HG03439 (cell line): Measurements from ENCODE around the gene CHAF1A.
A peak's percentile ranks its signal among the peaks of the same experiment; 100 is the strongest.

Experiments
- ATAC-seq: cut with Tn5 transposase; IDR thresholded peaks from one replicate; pipeline ENCODE4 v1.9.1; 2021; ENCODE audit warnings: mild to moderate bottlenecking, moderate library complexity; ENCODE audit not compliant: unreplicated experiment

CHAF1A gene

DNA sequence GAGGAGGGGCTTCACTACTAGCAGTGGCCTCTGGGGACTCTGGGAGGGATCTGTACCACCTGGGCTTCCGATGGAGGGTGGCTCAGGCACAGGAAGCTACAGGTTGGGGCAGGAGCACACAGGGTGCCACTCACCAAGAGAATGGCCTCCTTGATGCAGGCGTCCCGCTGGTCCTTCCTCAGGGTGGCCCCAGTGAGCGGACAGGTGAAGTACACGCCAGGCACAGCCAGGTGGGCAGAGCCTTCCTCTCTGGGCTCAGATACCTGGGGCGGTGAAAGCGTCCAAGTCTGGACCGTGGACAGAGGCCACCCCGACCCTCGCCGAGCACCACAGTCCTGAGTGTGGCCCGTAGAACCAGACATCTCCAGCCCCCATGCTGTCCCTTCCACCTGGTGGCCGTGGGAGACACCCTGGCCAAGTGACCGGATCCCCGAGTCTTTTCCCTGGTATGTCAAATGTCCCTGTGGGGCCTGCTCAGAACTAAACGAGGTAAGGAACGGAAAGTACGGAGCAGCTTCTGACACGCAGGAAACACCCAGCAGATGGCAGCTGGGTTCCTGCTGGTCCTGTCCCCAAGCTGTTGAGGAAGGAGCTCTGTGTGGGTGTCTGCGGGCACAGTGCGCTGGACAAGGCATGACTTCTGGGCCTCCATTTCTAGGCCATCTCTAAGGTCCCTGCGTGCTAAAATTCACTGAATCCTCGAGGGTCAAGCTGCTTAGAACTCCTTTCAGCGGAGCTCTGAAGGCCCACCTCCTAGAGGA is 50.0 kb downstream of the CHAF1A start:
- no peak for ATAC-seq

DNA sequence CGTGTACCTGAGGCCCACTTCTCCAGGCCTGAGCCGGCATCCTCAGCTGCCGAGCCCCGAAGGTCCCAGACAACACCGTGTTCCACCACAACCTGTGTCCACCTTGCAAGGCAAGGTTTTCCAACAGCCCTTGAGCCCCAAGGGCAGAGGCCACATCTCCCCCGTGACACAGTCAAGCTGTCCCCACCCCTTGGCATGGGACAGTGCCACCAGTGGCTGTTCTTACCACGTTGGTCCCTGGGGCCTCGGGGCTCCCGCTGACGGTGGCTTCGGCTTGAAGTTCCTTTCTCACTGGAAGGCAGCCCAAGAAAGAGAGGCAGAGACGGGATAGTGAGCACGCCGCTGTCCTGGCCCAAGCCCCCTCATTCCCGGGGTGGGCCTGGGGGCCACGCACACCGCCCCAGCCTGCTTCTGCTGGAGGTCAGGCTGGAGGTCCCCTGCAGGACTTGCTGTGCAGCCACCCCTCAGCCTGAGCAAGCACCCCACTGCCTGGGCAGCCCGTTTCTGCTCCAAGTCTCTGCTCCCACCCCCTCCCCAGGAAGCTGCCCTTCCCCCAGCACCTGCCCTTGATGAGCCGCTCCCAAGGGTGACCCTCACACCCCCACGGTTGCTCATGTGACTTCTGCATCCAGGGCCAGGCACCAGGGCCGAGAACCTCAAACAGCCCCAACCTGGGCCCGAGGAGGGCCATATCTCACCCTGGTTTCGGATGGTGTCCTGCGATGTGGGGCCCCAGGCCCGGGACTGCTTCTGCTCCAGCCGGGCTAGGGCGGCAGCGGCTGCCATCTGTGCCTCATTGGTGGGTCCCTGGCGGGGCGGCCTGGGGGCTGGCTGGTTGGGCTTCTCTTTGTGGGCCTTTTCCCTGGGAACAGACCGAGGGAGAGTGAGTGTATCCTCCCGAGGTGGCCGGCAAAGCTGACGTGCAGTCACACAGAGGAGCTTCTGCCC is 51.1 kb downstream of the CHAF1A start:
- ATAC-seq, result no peak

- no peak for ATAC-seq
Measured at GRCh38 chr19:4454747-4455718, 52.6 kb downstream of the CHAF1A start.

GRCh38 chr19:4455719-4456475 is 53.5 kb downstream of the CHAF1A start:
- no peak for ATAC-seq

GRCh38 chr19:4456476-4456842 is 54.0 kb downstream of the CHAF1A start:
- ATAC-seq, result no peak

- peak; percentile 16 for ATAC-seq
Measured at GRCh38 chr19:4456843-4457653, 54.6 kb downstream of the CHAF1A start.

- ATAC-seq, result peak; percentile 91
Measured at GRCh38 chr19:4457654-4458395, 55.4 kb downstream of the CHAF1A start, which contains the start of gene UBXN6. UBXN6 (minus strand) TSS chr19:4457794; CDS start chr19:4457697, 97 bp downstream.

- ATAC-seq, result no peak
Measured at GRCh38 chr19:4464815-4465581, 62.6 kb downstream of the CHAF1A start.

DNA sequence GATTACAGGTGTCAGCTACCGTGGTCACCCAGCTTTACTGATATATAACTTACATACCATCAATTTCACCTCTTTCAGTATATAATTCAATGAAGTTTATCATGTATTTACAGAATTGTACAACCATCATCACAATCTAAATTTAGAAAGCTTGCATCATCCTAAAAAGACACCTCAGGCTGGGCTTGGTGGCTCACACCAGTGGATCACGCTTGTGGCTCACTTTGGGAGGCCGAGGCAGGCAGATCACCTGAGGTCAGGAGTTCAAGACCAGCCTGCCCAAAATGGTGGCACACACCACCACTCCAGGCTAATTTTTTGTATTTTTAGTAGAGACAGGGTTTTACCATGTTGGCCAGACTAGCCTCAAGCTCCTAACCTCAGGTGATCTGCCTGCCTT is 65.4 kb downstream of the CHAF1A start:
- ATAC-seq, result no peak

DNA sequence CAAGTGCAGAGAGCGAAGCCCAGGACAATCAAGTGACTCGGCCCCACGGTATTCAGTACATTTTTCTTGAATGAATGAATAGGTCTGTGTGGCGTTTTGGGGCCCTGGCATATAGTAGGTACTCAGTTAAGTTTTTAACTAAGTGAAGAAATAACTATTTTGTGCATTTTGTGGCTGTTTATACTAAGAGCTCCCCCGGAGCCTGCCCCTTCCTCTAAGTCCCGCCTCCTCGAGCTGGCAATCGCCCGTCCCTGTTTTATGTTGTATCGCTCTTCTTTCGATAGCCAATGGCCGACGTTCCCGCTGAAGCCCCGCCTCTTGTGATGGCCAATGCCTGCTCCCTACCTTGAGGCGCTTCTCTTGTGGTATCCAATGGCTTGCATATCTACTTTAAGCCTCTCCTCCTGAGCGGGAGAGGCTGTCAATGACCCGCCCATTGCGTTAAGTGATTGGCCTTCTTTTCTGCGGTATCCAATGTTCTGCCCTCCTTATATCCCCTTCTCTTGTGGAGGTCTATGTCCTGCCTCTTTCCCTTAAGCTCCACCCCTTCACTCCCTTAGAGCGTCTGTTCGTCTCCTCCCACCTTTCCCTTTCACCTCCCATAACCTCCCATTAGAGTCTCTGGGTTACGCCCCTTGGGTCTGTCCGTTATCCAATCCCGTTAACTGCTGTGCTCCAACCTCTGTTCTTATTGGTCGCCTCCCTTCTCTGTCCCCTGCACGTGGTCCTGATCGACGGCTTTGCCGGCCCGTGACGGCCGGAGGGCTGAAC is 69.1 kb downstream of the CHAF1A start:
- ATAC-seq, result peak; percentile 90

GRCh38 chr19:4472174-4472974 is 69.9 kb downstream of the CHAF1A start, which contains the start of gene HDGFL2:
HDGFL2 (plus strand) TSS chr19:4472297; CDS start chr19:4472351, 54 bp downstream.
- ATAC-seq, result peak; percentile 6

- ATAC-seq, result no peak
Measured at GRCh38 chr19:4473011-4473762, 70.7 kb downstream of the CHAF1A start.

DNA sequence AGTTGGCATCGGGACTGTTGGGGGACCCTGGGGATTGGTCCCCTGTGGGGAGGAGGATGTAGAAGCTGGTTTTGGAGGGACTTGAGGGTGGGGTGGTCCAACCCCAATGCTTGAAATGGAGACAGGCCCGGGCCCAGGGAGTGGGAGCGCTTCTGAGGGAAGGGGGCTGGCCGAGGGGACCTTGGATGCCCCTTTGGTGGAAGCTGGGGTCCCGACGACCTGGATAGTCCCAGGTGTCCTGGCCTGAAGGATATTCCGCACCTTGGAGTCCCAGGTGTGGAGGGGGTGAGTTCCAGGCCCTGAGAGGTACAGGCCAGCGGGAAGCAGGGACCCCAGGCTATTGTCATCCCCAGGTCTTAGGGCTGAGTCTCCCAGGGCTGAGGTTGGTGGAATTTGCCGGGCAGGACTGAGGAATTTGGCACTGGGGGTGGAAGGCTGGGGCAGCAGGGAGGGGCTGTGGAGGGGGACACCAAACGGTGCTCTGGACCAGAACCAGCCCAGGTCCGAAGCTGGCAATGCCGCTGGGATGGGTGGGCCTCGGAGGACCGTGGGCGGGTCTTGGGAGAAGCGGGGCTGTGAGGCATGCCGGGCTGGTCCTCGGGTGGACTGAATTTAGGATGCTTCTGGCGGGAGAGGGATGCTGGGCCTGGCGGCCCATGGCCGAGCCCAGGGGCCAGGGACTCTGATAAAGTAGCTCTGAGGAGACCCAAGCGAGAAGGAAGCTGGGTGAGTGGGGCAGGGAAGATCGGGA is 71.5 kb downstream of the CHAF1A start:
- no peak for ATAC-seq

DNA sequence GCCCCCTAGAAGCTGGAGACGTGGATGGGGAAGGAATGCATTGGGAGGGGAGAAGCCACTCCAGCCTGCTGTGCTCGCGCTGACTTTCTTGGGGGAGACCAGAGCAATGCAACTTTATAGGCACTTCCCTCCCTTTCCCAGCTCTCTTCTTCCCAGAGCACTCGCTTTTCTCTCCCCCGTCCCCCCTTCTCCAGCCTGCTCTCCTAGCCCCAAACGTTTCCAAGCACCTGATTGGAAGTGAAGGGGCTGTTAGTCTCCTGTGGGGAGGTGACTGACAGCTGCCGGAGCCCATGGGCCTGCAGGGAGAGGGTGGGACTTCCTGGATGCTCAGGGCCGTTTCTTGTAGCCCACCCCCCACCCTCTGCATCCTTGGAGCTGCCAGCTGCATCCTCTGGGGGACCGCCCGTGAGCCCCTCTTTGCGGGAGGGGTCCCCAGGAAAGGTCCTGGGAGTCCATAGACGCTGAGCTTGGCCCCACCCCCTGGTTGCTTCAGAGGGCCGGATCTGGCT is 72.1 kb downstream of the CHAF1A start:
- no peak for ATAC-seq
